NOMO-1 treated with DMSO at 0.1 percent for 48 hours (cell line): ENCODE results near the gene GGN.
"Not testable (repeated sequence)": the region's sequence is repeated elsewhere in the genome, so short reads cannot be mapped to it uniquely, and the experiment has no call there.

Experiments
- DNase-seq: peaks from one replicate; lab custom pipeline; 2025; ENCODE audit not compliant: unreplicated experiment; lab: John Stamatoyannopoulos, UW

Gene GGN, protein sequence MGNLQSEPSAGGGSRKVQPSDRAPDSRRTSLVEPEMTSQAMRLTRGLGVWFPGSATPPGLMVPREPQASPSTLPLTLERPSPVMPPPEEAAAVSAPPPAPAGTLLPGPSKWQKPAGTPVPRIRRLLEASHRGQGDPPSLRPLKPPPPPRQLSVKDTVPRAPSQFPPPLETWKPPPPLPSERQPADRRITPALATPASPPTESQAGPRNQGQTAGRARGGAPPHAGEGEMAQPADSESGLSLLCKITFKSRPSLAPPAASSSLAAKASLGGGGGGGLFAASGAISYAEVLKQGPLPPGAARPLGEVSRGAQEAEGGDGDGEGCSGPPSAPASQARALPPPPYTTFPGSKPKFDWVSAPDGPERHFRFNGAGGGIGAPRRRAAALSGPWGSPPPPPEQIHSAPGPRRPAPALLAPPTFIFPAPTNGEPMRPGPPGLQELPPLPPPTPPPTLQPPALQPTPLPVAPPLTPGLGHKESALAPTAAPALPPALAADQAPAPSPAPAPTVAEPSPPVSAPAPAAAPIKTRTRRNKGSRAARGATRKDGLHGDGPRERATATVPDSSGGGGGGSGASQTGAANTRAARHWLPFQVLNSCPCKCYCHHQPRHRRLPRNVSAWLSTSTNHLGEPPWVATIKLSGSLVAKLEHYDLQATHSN

DNA sequence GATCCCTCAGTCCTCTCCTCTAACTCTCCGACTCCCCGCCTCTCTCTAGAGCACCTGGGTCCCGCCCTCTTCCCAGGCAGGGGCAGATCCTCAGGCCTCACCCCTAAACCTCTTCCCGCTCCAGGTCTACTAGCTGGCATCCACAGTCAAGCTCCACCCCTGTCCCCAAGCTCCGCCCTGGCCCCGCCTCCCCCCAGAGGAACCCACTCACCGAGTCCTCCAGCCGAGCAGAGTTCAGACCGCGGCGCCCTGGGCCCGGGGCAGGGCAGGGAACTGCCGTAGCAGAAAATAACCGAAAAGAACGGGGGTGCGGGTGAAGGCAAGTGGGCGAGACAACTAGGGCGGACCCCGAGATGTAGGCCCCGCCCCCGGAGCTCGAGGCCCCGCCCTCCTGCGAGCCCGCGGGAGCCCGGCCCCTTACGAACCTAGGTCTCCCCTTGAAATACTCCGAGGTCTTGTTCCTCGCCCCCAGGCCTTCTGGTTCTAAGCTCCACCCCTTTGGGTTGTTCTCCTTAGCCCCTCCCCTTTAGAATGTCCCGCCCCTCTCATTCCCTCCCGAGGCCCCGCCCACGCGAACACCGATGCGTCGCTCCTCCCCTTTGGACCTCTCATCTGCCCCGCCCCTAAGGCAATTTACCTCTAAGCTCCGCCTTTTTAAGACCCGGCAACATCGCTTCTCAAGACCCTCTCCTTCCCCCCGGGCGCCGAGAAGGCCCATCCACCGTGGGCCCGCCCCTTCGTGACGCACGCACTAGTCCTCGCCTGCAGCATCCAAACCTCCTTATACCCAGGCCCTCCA lies at the start of gene GGN:
Gene GGN (minus strand): TSS at position 485 of the 799 bp plus-strand sequence. CDS start 773 bp downstream, outside the sequence.
- DNase-seq: peak; percentile 62

DNA sequence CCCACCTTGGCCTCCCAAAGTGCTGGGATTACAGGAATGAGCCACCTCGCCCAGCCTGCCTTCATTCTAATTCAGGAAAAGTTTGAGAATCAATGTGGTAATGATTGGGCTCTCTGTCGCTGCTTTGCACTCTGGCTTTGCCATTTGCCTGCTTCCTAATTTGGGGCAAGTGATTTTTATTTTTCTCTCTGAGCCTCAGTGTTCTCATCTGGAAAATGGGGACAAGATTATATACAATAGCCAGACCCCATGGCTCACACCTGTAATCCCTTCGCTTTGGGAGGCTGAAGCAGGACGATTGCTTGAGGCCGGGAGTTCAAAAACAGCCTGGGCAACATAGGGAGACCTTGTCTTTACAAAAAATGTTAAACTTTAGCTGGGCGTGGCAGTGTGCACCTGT lies 49.5 kb upstream of the GGN start:
- no peak for DNase-seq

DNA sequence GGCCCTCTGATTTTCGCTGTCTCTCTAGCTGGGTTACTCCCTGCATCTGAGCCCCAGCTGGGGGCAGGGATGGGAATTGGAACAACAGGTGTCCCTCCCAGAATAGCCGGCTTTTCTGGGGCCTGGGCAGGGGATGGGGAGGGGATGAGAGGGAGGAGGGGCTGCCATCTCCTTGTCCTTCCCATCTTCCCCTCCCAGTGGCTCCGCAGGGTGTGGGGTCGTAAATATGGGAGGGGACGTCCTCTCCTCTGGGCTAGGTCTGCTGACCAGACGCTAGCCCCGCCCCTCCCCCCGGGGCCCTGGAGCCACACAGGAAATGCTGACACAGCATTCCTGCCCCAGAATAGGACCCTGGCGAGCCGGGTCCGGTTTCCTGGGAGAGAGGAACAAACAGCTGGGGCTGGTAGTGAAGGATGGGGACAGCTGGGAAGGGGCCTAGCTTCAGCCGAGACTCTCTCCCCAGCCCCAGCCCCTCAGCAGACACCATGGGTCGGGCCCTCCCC lies 46.8 kb upstream of the GGN start:
- no peak for DNase-seq

DNA sequence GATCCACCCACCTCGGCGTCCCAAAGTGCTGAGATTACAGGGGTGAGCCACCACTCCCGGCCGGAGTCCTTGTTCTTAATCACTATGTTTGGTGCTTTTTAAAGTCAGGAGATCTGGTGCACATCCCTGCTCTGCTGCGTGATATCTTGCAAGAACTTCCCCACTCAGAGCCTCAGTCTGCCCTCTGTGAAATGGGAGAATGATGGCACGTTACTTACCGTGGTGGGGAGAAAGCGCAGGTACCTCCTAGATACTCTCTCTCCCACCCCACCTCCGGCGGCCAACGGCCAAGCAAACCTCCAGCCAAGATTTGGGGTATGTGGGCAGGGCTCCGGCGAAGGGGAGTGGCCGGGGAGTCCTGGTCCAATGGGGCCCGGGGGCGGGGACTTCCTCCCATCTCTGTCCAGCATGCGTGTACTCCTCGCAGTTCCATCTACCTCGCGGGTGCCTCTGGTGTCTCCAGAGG lies 45.5 kb upstream of the GGN start, which contains the start of gene RYR1:
Gene RYR1 (plus strand): TSS at position 424 of the 466 bp plus-strand sequence. CDS start 139 bp downstream, outside the sequence.
- DNase-seq: peak; percentile 9

DNA sequence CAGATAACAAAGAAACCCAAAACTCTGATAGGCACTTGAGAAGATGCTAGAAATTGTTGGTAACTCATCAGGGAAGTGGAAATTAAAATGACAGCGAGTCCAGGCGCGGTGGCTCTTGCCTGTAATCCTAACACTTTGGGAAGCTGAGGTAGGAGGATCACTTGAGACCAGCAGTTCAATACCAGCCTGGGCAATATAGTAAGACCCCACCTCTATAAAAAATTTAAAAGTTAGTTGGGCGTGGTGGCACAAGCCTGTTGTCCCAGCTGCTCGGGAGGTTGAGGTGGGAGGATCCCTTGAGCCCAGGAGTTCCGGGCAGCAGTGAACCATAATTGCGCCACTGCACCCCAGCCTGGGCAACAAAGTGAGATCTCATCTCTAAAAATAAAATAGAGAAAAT lies 43.1 kb upstream of the GGN start:
- DNase-seq: no peak

DNA sequence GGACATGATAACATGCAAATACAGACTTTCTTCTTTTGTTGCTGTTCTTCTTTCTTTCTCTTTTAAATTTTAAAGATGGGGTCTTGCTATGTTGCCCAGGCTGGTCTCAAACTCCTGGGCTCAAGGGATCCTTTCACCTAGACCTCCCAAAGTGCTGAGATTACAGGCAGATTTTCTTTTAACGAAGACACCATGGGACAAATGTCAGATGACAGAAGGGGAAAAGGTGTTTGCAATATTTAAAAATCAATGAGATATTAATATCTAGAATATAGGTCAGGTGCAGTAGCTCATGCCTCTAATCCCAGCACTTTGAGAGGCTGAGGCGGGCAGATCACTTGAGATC lies 42.0 kb upstream of the GGN start:
- DNase-seq: no peak

DNA sequence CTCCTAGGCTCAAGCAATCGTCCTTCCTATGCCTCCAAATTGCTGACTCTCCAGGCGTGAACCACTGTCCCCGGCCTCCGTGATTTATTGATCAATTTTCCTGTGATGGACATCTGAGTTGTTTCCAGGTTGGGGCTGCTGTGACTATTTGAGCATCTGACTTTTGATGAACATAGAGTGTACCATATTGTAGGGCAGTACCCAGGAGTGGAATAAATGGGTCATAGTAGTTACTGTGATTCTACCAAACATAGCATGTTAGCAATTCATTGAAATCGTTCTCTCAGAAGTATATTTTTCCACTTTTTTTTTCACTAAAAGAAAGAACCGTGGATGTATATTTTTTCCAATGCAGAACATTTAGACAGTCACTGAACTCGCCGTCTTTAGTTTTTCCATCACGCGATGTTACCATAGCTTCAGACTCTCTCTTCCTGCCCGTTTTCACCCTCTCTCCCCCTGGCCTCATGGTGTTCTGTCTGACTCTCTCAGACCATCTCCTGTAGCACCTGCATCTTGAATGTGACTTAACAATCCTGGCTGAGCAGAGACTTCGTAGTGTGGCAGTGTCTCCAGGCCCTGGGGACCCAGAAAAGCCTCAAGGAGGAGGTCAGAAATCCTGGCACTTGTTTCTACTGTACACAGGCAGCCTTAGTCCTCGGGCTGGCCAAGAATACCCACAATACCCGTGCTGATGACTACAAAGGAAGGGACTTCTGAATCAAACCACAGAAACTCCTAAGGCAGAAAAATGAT lies 41.4 kb upstream of the GGN start:
- no peak for DNase-seq

DNA sequence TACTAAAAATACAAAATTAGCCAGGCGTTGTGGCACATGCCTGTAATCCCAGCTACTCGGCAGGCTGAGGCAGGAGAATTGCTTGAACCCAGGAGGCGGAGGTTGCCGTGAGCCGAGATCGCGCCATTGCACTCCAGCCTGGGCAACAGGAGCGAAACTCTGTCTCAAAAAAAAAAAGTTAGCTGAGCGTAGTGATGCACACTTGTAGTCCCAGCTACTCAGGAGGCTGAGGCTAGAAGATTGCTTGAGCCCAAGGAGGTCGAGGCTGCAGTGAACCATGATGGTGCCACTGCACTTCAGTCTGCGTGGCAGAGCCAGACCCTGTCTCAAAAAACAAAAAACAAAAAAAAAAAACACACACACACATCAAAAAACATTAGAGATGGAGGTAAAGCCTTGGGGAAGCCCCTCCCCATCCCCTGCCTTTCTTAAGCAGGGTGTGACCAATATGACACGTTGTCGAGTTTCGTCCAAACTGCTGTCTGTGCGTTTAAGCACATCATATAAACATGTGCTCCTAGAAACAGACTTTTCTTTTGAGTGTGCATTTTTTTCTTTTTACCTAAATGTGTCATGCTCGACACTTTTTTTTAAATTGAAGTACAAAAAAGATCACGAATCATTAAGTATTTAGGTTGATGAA lies 39.3 kb upstream of the GGN start:
- not testable (repeated sequence) for DNase-seq

DNA sequence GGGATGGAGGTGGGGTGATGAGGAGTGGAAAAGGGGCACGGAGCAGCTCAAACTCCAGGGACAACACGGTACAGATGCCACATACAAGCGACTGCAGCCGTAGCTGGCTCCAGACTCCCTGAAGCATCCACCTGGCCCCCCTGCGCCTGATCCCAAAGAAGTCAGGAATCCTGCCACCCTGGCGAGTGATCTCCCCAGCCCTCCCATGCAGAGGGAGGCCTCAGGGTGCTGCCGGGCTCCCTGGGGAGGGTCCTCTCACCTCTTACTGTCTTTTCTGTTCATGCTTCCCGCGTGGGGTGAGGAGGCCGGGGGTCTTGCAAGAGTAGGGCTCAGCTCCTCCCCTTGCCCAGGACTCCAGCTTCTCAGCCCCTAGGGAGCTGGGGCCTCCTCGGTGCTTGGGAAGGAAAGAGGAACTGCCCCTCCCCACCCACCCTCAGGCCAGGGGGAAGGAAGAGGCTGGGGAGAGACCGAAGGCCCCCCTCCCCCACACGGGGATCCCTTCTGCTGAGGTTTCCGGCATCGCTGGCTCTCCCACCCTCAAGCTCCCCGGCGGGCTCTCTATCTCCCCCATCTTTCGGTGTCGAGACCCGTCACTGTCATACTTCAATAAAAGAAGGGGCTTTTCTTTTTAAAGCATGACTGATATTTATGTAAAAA lies 38.1 kb upstream of the GGN start, which contains the start of gene RASGRP4:
Gene RASGRP4 (minus strand): TSS at position 410 of the 657 bp plus-strand sequence. CDS start 128 bp downstream, at position 282.
- peak; percentile 56 for DNase-seq

DNA sequence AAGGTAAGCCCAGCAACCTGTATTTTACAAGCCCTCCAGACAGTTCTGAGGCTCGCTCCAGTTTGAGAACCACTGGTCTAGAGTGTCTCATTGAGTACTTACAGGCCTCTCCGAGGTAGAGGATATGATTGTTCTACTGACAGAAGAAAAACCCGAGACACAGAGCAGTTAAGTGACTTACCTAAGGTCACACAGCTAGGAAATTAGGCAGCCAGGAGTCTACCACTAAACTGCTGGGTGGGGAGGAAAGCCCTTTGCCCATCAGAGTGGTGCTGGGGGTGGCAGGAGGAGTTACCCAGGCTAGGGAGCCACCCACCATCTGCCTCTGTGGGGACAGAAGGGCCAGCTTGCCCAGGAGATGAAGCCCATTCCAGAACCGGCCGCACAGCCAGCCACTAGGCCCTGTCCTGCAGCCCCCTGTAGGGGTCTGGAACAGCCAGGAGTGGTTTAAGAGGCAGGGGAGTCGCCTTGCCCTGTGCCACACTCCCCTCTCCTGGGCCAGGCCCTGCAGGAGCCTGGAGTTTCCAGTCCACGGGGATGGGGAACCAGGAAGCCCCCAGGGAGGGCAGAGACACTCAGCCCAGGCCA lies 37.5 kb upstream of the GGN start:
- peak; percentile 4 for DNase-seq

DNA sequence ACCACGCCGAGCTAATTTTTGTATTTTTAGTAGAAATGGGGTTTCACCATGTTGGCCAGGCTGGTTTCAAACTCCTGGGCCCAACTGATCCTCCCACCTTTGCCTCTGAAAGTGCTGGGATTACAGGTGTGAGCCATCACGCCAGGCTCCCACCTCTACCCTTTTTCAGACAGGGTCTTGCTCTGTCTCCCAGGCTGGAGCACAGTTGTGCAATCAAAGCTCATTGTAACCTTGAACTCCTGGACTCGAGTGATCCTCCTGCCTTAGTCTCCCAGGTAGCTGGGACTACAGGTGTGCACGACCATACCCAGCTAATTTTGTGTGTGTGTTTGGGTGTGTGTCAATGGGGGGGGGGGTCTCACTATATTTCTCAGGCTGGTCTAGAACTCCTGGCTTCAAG lies 36.4 kb upstream of the GGN start:
- DNase-seq: no peak

DNA sequence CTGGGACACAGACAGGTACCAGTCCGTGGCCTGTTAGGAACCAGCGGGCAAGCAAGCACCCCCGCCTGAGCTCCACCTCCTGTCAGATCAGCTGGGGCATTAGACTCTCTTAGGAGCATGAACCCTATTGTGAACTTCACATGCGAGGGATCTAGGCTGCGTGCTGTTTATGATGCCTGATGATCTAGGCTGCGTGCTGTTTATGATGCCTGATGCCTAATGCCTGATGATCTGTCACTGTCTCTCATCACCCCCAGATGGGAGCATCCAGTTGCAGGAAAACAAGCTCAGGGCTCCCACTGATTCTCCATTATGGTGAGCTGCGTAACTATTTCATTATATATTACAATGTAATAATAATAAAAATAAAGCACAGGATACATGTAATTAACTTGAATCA lies 34.6 kb upstream of the GGN start:
- no peak for DNase-seq

DNA sequence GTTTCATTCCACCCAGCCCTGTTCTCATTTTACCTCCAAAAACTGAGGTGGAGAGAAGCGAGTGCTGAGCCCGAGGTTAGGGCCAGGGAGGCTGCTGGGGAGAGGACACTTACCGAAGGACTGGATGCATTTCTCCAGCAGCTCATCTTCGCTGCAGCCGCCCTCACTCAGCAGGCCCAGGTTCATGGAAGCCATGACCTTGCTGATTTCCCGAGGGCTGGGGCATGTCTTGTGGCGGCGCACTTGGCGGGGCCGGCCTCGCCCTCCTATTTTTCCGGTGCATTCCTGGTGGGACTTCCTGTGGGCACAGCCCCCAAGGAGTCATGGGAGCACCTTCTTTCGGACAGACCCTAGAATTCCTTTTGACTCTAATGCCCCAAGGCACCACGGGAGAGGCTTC lies 34.0 kb upstream of the GGN start:
- no peak for DNase-seq

DNA sequence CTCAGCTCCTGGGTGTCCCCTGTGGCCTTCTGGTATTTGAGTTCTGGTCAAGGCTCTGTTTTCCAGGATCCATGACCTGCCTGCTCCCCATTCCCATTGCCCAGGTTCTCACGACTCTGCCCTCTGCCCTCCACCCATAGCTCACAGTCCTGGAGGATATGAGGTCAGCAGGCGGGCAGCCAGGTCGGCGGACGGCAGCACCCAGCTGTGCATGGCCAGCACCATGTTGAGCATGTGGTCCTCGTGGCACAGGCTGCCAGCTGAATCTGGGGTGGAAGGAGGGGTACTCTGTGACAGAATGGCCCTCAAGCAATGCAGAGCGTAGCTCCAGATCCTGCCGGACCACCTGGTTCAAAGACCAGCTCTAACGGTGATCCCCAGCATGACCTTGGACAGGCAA lies 33.1 kb upstream of the GGN start:
- DNase-seq: no peak

DNA sequence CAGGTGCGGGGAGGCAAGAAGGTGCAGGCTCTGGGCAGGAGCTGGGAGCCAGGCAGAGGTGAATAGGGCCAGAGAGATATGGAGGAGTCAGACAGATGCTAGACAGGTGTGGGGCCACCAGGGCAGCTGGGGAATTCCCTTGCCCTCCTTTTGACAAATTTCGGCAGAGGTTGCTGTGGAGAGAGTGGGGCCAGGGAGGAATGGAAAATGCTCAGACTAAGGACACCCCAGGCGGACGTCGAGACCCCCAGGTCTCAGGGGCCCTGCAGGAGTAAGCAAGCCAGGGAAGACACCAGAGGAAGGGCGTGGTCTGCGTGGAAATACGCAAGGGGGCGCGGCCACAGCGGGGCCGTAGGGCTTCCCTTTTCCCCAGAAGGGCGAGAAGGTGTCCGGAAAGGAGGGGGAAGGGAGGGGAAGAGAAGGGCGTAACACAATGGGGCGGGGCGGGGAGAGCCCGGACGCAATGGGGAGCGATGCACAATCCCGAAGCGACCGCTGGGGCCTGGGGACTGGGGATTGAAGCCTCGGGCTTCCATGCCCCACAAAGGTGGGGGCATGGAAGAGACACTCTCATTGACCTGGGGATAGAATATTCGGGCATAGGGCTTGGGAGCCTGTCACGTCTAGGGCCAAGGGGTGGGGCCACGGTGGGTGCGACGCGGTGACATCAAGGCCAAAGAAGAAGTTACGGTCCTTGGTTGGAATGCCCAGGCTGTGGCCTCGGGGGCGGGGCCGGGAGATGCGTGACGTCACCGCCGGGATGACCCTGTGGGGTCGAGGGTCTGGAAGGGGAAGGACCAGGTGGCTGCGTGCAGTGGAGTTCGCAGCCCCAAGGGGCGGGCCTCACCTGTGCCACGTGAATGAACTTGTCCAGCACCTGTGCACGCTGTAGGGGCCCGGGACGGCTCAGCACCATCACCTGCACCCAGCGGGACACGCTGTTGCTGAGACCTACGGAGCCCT lies 30.0 kb upstream of the GGN start:
- peak; percentile 87 for DNase-seq

DNA sequence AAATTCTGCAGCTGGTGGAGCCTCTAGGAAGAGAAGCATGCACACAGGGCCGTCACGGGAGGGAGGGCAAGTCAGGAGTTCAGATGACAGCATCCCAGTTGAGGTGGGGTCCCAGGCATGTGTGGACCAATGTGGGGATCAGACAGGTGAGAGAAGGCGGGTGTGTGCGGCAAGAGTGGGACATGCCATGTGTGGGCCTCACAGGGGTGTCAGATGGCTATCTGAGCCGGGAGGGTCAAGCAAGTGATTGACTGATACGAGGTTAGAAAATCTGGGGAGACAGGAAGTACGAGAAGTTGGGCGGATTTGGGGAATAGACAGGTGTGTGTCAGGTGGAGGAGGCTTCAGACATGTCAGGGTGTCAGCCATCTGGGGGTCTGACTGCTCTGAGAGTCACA lies 29.3 kb upstream of the GGN start:
- DNase-seq: no peak

DNA sequence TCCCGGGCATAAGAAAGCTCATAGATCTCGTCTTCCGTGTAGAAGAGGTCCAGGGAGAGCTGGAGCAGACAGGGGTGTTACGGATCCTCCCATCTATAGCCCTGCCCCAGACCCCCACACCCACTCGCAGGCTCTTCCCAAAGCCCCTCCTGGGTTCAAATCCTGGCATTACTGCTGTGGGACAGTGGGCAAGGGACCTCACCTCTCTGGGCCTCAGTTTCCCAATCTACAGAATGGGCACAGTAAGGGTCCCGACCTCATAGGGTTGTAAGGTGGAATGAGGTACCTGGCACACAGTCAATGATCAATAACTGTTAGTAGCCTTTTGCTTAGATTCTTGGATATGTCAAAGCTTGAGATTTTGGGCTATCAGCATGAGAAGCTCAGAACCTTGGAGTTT lies 25.6 kb upstream of the GGN start:
- no peak for DNase-seq

DNA sequence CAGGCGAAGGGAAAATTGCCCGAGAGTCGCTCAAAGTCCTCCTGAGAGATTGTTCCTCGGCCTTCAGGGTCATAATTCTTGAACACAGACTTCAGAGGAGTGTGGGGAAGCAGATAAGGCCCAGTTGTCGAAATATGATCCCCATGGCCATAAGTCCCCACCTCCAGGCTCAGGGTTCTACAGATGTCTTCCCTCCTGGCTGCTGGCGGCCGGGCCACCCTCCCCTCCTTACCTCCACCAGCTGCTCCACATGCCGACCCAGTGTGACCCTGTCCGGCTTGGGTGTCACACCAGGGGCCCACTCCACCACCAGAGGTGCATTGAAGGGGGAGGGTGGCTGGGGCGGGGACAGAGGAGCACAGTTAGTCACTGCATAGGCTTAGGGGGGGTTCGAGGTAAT lies 25.1 kb upstream of the GGN start:
- DNase-seq: no peak
